KMS-11 (cell line): ENCODE measurements around the gene ACACA.

Source experiments
- H2AFZ ChIP-seq: fragments of 200-600 bp; sonication (generic); 2 replicates; pipeline ENCODE4 v1.6.1; 2016; ENCODE audit warnings: antibody characterized with exemption, mixed run types, low read depth
- H3K27ac ChIP-seq: fragments of 200-600 bp; sonication (generic); 2 replicates; pipeline ENCODE4 v1.6.1; 2016; ENCODE audit warnings: mild to moderate bottlenecking, mixed run types
- H3K27me3 ChIP-seq: fragments of 200-600 bp; sonication (generic); 2 replicates; pipeline ENCODE4 v1.6.1; 2017; ENCODE audit warnings: mild to moderate bottlenecking, low read depth, mixed run types, moderate library complexity; ENCODE audit not compliant: insufficient read depth
- H3K36me3 ChIP-seq: fragments of 200-600 bp; sonication (generic); 2 replicates; pipeline ENCODE4 v1.6.1; 2017; ENCODE audit warnings: mild to moderate bottlenecking, mixed run types; ENCODE audit not compliant: insufficient read depth
- H3K4me1 ChIP-seq: fragments of 200-600 bp; sonication (generic); 2 replicates; pipeline ENCODE4 v1.6.1; 2016; ENCODE audit warnings: mild to moderate bottlenecking, low read depth, mixed run types; ENCODE audit not compliant: poor library complexity, severe bottlenecking
- H3K4me2 ChIP-seq: fragments of 200-600 bp; sonication (generic); 2 replicates; pipeline ENCODE4 v1.7.0; 2016; ENCODE audit warnings: mild to moderate bottlenecking, mixed run types
- H3K4me3 ChIP-seq: fragments of 200-600 bp; sonication (generic); IDR thresholded peaks from 2 replicates; pipeline ENCODE4 v1.6.1; 2017; ENCODE audit warnings: low read depth, low read length, mixed read lengths; ENCODE audit not compliant: insufficient read depth
- H3K79me2 ChIP-seq: fragments of 200-600 bp; sonication (generic); 2 replicates; pipeline ENCODE4 v1.6.1; 2016; ENCODE audit warnings: low read depth, mixed run types; ENCODE audit not compliant: insufficient read depth
- H3K9ac ChIP-seq: fragments of 200-600 bp; sonication (generic); 2 replicates; pipeline ENCODE4 v1.6.1; 2016; ENCODE audit warnings: mild to moderate bottlenecking, mixed run types
- H4K20me1 ChIP-seq: fragments of 200-600 bp; sonication (generic); 2 replicates; pipeline ENCODE4 v1.6.1; 2016; ENCODE audit warnings: mild to moderate bottlenecking, mixed run types; ENCODE audit not compliant: insufficient read depth
- TF ChIP-seq, protein P1 (sequence below): fragments of 200-600 bp; sonication (generic); conservative IDR thresholded peaks from 2 replicates; pipeline ENCODE4 v1.6.1; 2017; ENCODE audit warnings: low read depth, mild to moderate bottlenecking, antibody characterized with exemption, low read length, moderate library complexity, mixed read lengths

ACACA gene

DNA sequence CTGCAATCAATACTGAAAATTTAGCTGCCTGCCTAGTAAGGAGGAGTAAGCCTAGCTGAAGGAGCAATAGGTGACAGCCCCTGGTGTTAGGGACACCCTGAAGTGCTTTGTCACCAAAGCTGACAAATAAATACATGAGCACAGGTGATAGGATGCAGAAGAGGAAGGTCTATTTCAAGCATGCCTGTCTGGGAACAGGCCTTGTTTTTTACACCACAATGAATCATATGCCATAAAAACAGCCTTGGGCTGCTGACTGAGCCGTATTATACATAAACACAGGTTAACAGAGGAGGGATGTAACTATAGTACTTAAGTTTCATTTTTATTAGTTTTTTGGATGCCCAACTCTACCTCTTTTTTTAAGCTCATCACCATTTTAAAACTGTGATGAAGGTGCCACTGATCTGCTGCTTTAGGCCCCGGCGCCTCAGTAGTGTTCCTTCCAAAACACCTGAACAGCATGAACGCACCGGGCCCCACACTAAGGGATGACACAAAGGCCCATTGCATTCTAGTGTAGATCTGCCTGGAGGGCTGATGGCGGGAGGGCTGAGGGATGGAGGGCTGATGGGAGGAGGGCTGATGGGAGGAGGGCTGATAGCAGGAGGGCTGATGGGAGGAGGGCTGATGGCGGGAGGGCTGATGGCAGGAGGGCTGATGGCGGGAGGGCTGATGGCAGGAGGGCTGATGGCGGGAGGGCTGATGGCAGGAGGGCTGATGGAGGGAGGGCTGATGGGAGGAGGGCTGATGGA is 307.5 kb downstream of the ACACA start:
- no peak overlapping the region for H3K9ac ChIP-seq
- H4K20me1 ChIP-seq = no peaks in the 10 kb centered on the region
- TF ChIP-seq, protein P1, sequence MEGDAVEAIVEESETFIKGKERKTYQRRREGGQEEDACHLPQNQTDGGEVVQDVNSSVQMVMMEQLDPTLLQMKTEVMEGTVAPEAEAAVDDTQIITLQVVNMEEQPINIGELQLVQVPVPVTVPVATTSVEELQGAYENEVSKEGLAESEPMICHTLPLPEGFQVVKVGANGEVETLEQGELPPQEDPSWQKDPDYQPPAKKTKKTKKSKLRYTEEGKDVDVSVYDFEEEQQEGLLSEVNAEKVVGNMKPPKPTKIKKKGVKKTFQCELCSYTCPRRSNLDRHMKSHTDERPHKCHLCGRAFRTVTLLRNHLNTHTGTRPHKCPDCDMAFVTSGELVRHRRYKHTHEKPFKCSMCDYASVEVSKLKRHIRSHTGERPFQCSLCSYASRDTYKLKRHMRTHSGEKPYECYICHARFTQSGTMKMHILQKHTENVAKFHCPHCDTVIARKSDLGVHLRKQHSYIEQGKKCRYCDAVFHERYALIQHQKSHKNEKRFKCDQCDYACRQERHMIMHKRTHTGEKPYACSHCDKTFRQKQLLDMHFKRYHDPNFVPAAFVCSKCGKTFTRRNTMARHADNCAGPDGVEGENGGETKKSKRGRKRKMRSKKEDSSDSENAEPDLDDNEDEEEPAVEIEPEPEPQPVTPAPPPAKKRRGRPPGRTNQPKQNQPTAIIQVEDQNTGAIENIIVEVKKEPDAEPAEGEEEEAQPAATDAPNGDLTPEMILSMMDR = no peak
- no peaks in the 10 kb centered on the region for H3K27me3 ChIP-seq
- H3K4me2 ChIP-seq = no peak overlapping the region
- H3K27ac ChIP-seq = no peak overlapping the region
- no peak overlapping the region for H2AFZ ChIP-seq
- H3K36me3 ChIP-seq = peaks cover 4% of the 10 kb centered on the region; the same call in 1 of the 2 replicates
- no peaks in the 10 kb centered on the region for H3K4me1 ChIP-seq
- no peak overlapping the region for H3K4me3 ChIP-seq
- H3K79me2 ChIP-seq = no peaks in the 10 kb centered on the region

DNA sequence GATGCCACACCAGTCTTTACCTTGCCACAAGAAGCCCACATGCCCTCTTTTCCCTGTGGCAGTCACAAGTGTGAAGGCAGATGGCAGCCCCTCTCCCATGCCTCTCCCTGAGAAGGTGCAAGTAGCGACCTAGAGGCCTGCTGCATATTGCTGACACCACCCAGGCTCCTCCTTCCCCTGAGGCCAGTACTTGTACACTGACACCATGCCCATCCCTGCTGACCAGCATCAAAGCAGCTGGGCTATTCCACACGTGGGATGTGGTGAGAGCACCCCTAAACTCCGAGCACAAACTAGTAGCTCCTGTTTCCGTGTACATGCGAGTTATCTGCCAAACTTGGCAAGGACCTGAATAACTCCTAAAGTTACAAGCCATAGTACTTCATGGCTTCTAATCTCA is 308.5 kb downstream of the ACACA start:
- Histone ChIP-seq H4K20me1 (no peaks in the 10 kb centered on the region), H3K36me3 (peaks cover 4% of the 10 kb centered on the region; the same call in 1 of the 2 replicates), H3K27ac (no peak overlapping the region)

DNA sequence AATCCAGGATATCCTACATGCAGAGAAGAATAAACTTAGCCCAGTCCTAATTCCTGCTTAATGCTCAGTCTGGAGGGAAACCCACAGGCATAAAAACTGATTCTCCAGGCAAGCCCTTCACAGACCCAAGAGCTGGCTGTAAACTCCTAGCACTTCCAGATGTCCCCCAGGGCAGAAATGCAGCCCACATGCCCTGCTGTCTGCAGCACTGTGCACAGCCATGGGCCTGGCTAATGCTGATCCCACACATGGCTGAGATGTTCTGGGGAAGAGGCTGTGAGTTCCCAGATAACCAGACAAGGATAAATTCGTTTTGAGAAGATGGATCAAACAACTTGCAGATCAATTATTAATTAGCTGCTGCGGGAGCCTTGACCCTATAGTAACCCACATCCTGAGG is 309.5 kb downstream of the ACACA start:
- H3K4me3 ChIP-seq = no peak overlapping the region
- no peak overlapping the region for H2AFZ ChIP-seq
- TF ChIP-seq, protein P1 = no peak
- H3K4me2 ChIP-seq = no peak overlapping the region
- peaks cover 4% of the 10 kb centered on the region; the same call in 1 of the 2 replicates for H3K36me3 ChIP-seq
- H3K79me2 ChIP-seq = no peaks in the 10 kb centered on the region
- H4K20me1 ChIP-seq = no peaks in the 10 kb centered on the region
- H3K4me1 ChIP-seq = no peaks in the 10 kb centered on the region
- no peaks in the 10 kb centered on the region for H3K27me3 ChIP-seq
- no peak overlapping the region for H3K27ac ChIP-seq
- no peak overlapping the region for H3K9ac ChIP-seq

More for the DNA sequence above, 308.5 kb downstream of the ACACA start:
- no peak overlapping the region for H3K4me3 ChIP-seq
- no peaks in the 10 kb centered on the region for H3K79me2 ChIP-seq
- TF ChIP-seq, protein P1 = no peak
- H3K4me1 ChIP-seq = no peaks in the 10 kb centered on the region
- H2AFZ ChIP-seq = no peak overlapping the region
- H3K9ac ChIP-seq = no peak overlapping the region
- H3K4me2 ChIP-seq = no peak overlapping the region
- H3K27me3 ChIP-seq = no peaks in the 10 kb centered on the region

DNA sequence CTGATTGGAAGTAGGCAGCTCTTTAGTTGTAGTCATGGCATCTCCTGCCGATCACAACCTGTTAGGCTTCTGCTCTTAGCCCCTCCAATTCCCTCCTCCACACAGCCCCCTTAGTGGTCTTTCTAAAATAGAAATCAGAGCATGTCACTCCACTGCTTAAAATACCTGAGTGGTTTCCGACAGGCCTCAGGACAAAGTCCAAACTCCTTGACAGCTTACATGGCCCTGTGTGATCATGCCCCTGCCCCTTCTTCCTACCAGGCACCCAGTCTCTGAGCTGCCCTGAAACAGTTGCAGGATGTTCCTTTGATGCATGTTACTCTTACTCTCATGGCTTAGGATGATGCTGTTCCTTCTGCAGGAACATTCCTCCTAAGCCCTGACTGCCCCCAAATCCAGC is 310.6 kb downstream of the ACACA start:
- Histone ChIP-seq H3K4me1 (no peaks in the 10 kb centered on the region), H3K36me3 (peaks cover 4% of the 10 kb centered on the region; the same call in 1 of the 2 replicates), H4K20me1 (no peaks in the 10 kb centered on the region), H3K79me2 (no peaks in the 10 kb centered on the region), H3K4me2 (no peak overlapping the region), H3K27me3 (no peaks in the 10 kb centered on the region), H2AFZ (no peak overlapping the region), H3K27ac (no peak overlapping the region), H3K9ac (no peak overlapping the region), H3K4me3 (no peak overlapping the region)
- TF ChIP-seq, protein P1 = no peak
